Stimulated activated CD8-positive, alpha-beta memory T cell treated with anti-CD3 and anti-CD28 coated beads, Interleukin-15, amount 100 ng/mL, for 24 hours (primary cell): ENCODE results near the gene IQGAP2.

ENCODE experiments used
- DNase-seq: peaks from one replicate; pipeline ENCODE4 v3.0.0-alpha.2; 2020; ENCODE audit warnings: low read depth

IQGAP2 gene

GRCh38 chr5:76747706-76748105 lies 344.6 kb downstream of the IQGAP2 start:
- DNase-seq = no peak

DNA sequence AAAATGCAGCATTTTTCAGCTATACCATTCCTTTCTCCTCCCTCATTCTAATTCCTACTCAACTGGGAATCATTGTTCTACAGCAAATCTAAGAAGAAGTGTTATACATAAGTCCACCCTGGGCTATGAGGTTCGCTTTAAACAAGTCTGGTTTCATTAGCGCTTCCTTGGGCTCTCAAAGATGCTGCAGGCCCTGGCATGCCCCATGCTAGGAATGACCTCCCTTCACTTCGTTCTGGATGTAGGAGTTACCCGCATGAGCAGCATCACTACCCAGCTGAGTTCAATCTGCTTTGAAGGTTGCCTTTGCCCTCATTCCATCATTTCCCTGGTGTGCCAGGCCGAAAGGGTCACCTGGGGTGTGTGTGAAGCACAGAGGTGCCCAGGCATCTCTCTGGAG lies 348.2 kb downstream of the IQGAP2 start:
- DNase-seq = no peak

DNA sequence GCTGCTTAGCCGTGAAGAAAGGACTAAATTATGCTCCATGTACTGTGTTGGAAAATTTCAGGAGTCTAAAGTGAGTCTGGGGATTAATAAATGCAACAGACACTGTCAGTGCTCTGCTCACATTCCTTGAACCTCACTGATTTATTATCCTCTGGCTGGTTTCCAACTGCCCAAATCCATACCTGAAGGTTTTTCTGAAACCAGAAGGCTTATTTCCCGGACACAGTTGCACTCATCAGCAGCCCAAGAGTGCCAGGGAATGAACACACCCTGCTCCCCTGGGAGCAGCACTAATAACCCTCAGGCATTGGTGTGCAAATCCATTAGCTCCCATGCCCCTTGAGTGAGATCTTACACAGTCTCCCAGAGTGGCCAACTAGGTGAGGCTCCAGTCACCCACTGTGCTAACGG lies 351.6 kb downstream of the IQGAP2 start:
- no peak for DNase-seq

DNA sequence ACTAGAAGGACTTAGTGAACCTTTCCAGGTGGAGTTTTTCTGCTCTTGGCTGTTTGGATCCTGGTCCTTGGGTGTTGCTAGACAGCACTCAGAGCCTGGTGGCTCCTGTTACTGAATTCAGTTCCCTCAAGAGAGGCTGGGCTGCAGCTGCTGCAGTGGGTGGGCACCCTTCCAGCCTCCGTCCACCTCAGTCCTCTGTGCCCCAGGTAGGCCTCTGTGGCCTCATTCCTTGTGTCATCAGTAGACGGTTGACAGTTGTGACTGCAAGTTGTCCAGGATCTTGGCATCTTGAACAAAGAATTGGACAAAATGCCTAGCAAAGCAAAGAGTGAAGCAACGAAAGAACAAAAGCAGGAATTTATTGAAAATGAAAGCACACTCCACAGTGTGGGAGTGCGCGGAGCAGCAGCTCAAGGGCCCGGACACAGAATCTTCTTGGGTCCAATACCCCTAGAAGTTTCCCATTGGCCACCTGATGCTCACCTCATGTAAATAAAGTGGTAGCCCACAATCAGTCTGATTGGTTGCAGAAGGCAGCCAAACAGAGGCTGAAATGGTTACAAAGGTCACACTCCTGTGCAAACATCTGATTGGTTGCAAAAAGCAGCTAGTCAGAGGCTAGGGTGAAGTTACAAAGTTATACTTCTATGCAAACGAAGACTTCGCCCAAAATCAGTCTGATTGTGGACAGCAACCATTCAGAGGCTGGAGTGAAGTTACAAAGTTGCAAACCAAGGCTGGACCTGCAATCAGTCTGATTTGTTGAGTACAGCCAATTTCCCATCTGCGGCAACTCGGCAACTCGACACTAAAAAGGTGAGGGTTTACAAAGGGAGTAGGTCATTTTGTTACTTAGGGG lies 352.9 kb downstream of the IQGAP2 start:
- DNase-seq = no peak

GRCh38 chr5:76757049-76757448 lies 354.0 kb downstream of the IQGAP2 start:
- DNase-seq = no peak
